Kidney (tissue), 14 donors: Measurements from ENCODE around the gene AURKA. TPM values are rescaled to one million over a fixed set of nuclear protein-coding genes. Genes with fewer than 3 reads are reported as not detected.
"Not testable (repeated sequence)": the region's sequence is repeated elsewhere in the genome, so short reads cannot be mapped to it uniquely, and the experiment has no call there.

Source experiments
- DNase-seq, 5 donors: peaks; one replicate each; pipeline ENCODE4 v3.0.0-alpha.2; 2013 to 2020
- FAIRE-seq: peaks from 2 replicates; lab custom pipeline; 2012; peaks lifted over from hg19 to GRCh38; lab: Jason Lieb, UNC
- H3K27ac ChIP-seq, 2 donors: one replicate each; pipeline ENCODE4 v1.7.0; 2013; ENCODE audit warnings: low read depth in 2 of 2, low read length in 2 of 2, inconsistent platforms in 1 of 2
- H3K27me3 ChIP-seq: one replicate; pipeline ENCODE4 v1.7.1; 2013; ENCODE audit warnings: low read length, inconsistent platforms; ENCODE audit not compliant: control insufficient read depth, insufficient read depth
- H3K36me3 ChIP-seq, 3 donors: one replicate each; pipeline versions ENCODE4 v1.7.0 to v1.7.1; 2013; ENCODE audit warnings: low read length in 3 of 3, control low read depth in 1 of 3, inconsistent platforms in 1 of 3; ENCODE audit not compliant: insufficient read depth in 3 of 3, control insufficient read depth in 2 of 3
- H3K4me1 ChIP-seq, 3 donors: one replicate each; pipeline versions ENCODE4 v1.7.0 to v1.7.1; 2013; ENCODE audit warnings: low read length in 3 of 3, inconsistent platforms in 1 of 3, low read depth in 1 of 3; ENCODE audit not compliant: control insufficient read depth in 2 of 3, insufficient read depth in 2 of 3
- H3K4me3 ChIP-seq, 3 donors: one replicate each; pipeline versions ENCODE4 v1.7.0 to v1.8.1; 2013; ENCODE audit warnings: low read length in 3 of 3, control low read depth in 1 of 3, inconsistent platforms in 1 of 3
- H3K9ac ChIP-seq, 3 donors: one replicate each; pipeline versions ENCODE4 v1.7.0 to v1.7.1; 2013; ENCODE audit warnings: low read length in 3 of 3, control low read depth in 1 of 3, inconsistent platforms in 1 of 3
- H3K9me3 ChIP-seq, 3 donors: one replicate each; pipeline versions ENCODE4 v1.7.0 to v1.7.1; 2013; ENCODE audit warnings: low read length in 3 of 3, control low read depth in 1 of 3, inconsistent platforms in 1 of 3; ENCODE audit not compliant: control insufficient read depth in 2 of 3, insufficient read depth in 1 of 3
- CTCF ChIP-seq: IDR thresholded peaks from 3 replicates; pipeline ENCODE4 v1.5.1; 2012; ENCODE audit warnings: mild to moderate bottlenecking, moderate library complexity, borderline replicate concordance; ENCODE audit not compliant: insufficient read depth; ENCODE audit errors: extremely low read depth
- intact Hi-C: fragments of 100-400 bp; cut with DNase I; formaldehyde crosslinking; loops from one replicate; pipeline ENCODE4 v1.11.1; 2022
- polyA plus RNA-seq: library from polyadenylated mRNA; stranded (reverse); fragments of 350-450 nt; fragmentation: Illumina TruSeq; extraction: RNeasy Lipid Tissue Mini Kit (QIAGEN cat#74804); gene quantifications from one replicate; pipeline ENCODE4 v1.2.3, GENCODE V29; 2014; ENCODE audit warnings: low read depth, low replicate concordance; ENCODE audit not compliant: insufficient read depth
- total RNA-seq: library from RNA; stranded (reverse); fragmentation: NEBNext Ultra II Directional; extraction: Animal tissue kit (Norgen Biotek cat#: 25700); gene quantifications from one replicate; pipeline ENCODE4 v1.2.1, GENCODE V29; 2021
- donor health status: control.
- donor health status: control.
- donor health status: control.
- donor health status: control.
- donor health status: control.
- donor health status: DM: yes; HTN: yes; CAD: no.
- donor health status: Normal renal cell carcinoma (clear cell type).

The AURKA gene
- total and polyA plus RNA-seq, 2 donors from 2014 or later, result 2.7 to 3.3 TPM

- TF ChIP-seq CTCF, result no peak
- Histone ChIP-seq H3K4me1 (peaks cover 0 to 3% (median 0%) of the 10 kb centered on the region in 3 donors), H3K4me3 (no peak overlapping the region), H3K9ac (no peak overlapping the region), H3K9me3 (no peaks in the 10 kb centered on the region), H3K36me3 (peaks cover 5 to 39% (median 24%) of the 10 kb centered on the region in 3 donors), H3K27ac (no peak overlapping the region), H3K27me3 (no peaks in the 10 kb centered on the region)
- DNase-seq (no peak), FAIRE-seq (no peak)
- intact Hi-C loops, result no loop called here
Measured at GRCh38 chr20:56406910-56407309, 14.9 kb upstream of the AURKA start.

- H3K36me3 ChIP-seq, result peaks cover 5 to 46% (median 24%) of the 10 kb centered on the region in 3 donors
- H3K4me3 ChIP-seq, intact Hi-C loops: not testable (repeated sequence)
Measured at GRCh38 chr20:56405356-56405755, 13.3 kb upstream of the AURKA start.

GRCh38 chr20:56403465-56403864 is 11.4 kb upstream of the AURKA start:
- DNase-seq, result no peak
- no peak for TF ChIP-seq CTCF
- no peak for FAIRE-seq
- Histone ChIP-seq H3K9ac (no peak overlapping the region), H3K9me3 (no peaks in the 10 kb centered on the region), H3K27me3 (no peaks in the 10 kb centered on the region), H3K27ac (no peak overlapping the region), H3K4me3 (no peak overlapping the region), H3K4me1 (no peaks in the 10 kb centered on the region), H3K36me3 (peaks cover 5 to 56% (median 31%) of the 10 kb centered on the region in 3 donors)
- intact Hi-C loops, result no loop called here

More at GRCh38 chr20:56405356-56405755, 13.3 kb upstream of the AURKA start:
- H3K27me3 ChIP-seq, H3K9me3 ChIP-seq, FAIRE-seq, H3K27ac ChIP-seq, H3K4me1 ChIP-seq, H3K9ac ChIP-seq, DNase-seq: not testable (repeated sequence)

- peaks cover 7 to 58% (median 39%) of the 10 kb centered on the region in 3 donors for H3K36me3 ChIP-seq
- DNase-seq, result peak in 3 of 5 donors; percentile 26 to 81 (median 60)
- TF ChIP-seq CTCF, result peak; percentile 71
- H3K27me3 ChIP-seq, result no peaks in the 10 kb centered on the region
- intact Hi-C loops, result no loop called here
- H3K4me3 ChIP-seq, result no peak overlapping the region
- H3K9me3 ChIP-seq, result no peaks in the 10 kb centered on the region
- no peaks in the 10 kb centered on the region for H3K4me1 ChIP-seq
- H3K9ac ChIP-seq, result no peak overlapping the region
- peak; percentile 3 for FAIRE-seq
- no peak overlapping the region for H3K27ac ChIP-seq
Measured at GRCh38 chr20:56400001-56400640, 8.1 kb upstream of the AURKA start.
